D721Med (cell line): ENCODE data around the gene ATG10.
"Not testable (repeated sequence)": the region's sequence is repeated elsewhere in the genome, so short reads cannot be mapped to it uniquely, and the experiment has no call there.

Experiments used
- DNase-seq: peaks from one replicate; pipeline ENCODE4 v3.0.0; 2011; ENCODE audit warnings: low spot score; ENCODE audit not compliant: insufficient read length
- FAIRE-seq: peaks from 2 replicates; lab custom pipeline; 2011; peaks lifted over from hg19 to GRCh38; lab: Jason Lieb, UNC
- CTCF ChIP-seq: IDR thresholded peaks from 2 replicates; pipeline ENCODE4 v1.5.1; 2012; ENCODE audit warnings: mild to moderate bottlenecking, control low read depth; ENCODE audit not compliant: insufficient read depth; ENCODE audit errors: missing control alignments

Gene ATG10

GRCh38 chr5:82018462-82018861 is 46.6 kb downstream of the ATG10 start:
- TF ChIP-seq CTCF: no peak
- FAIRE-seq: no peak
- no peak for DNase-seq

- TF ChIP-seq CTCF: no peak
- DNase-seq: no peak
These were observed 47.7 kb downstream of the ATG10 start for GRCh38 chr5:82019342-82020138.

GRCh38 chr5:82022499-82022898 is 50.7 kb downstream of the ATG10 start:
- no peak for TF ChIP-seq CTCF

More at GRCh38 chr5:82019342-82020138, 47.7 kb downstream of the ATG10 start:
- FAIRE-seq: no peak

GRCh38 chr5:82023644-82024043 is 51.8 kb downstream of the ATG10 start:
- FAIRE-seq (no peak), DNase-seq (no peak)
- TF ChIP-seq CTCF: no peak

More at GRCh38 chr5:82022499-82022898, 50.7 kb downstream of the ATG10 start:
- no peak for FAIRE-seq
- no peak for DNase-seq

- no peak for TF ChIP-seq CTCF
- no peak for FAIRE-seq
These were observed 59.6 kb downstream of the ATG10 start for GRCh38 chr5:82031220-82032119.

GRCh38 chr5:82042894-82043293 is 71.1 kb downstream of the ATG10 start:
- not testable (repeated sequence) for FAIRE-seq

More at GRCh38 chr5:82031220-82032119, 59.6 kb downstream of the ATG10 start:
- no peak for DNase-seq

GRCh38 chr5:82044010-82044409 is 72.2 kb downstream of the ATG10 start:
- FAIRE-seq (no peak), DNase-seq (no peak)
- no peak for TF ChIP-seq CTCF

More at GRCh38 chr5:82042894-82043293, 71.1 kb downstream of the ATG10 start:
- not testable (repeated sequence) for DNase-seq
